H1 (cell line): ENCODE measurements around the gene BCAS1. TPM values are rescaled to one million over a fixed set of nuclear protein-coding genes. Genes with fewer than 3 reads are reported as not detected.

Source experiments
- CTCF ChIA-PET: fragments of 300-600 bp; sonication (Branson Sonifier 250); formaldehyde crosslinking; loops from one replicate; lab custom pipeline; 2021; ENCODE audit not compliant: partially characterized antibody; lab: Charles Lee
- POLR2A ChIA-PET: fragments of 300-600 bp; sonication (Branson Sonifier 250); formaldehyde crosslinking; loops from one replicate; lab custom pipeline; 2021; ENCODE audit warnings: inconsistent platforms; ENCODE audit not compliant: partially characterized antibody; lab: Charles Lee
- DNase-seq, 2 experiments: peaks; one replicate each; pipeline versions ENCODE4 v3.0.0 to v3.0.0-alpha.2; 2010 to 2022; ENCODE audit warnings: low spot score in 2 of 2, low read depth in 1 of 2, mixed read lengths in 1 of 2
- FAIRE-seq: peaks from 2 replicates; lab custom pipeline; 2011; peaks lifted over from hg19 to GRCh38; lab: Jason Lieb, UNC
- H2AFZ ChIP-seq: 2 replicates; pipeline ENCODE4 v1.8.1; 2012; ENCODE audit warnings: low read length, inconsistent platforms
- H2AK5ac ChIP-seq: 2 replicates; pipeline ENCODE4 v1.6.1; 2013; ENCODE audit warnings: low read depth, low read length
- H2BK120ac ChIP-seq: replicated peaks from 2 replicates; pipeline ENCODE3; 2013; ENCODE audit warnings: low read depth, low read length, inconsistent platforms
- H2BK12ac ChIP-seq: 2 replicates; pipeline ENCODE4 v1.6.1; 2013; ENCODE audit warnings: low read depth, low read length
- H2BK15ac ChIP-seq: 2 replicates; pipeline ENCODE4 v1.6.1; 2013; ENCODE audit warnings: low read length
- H2BK20ac ChIP-seq: 2 replicates; pipeline ENCODE4 v1.6.1; 2013; ENCODE audit warnings: low read length
- H2BK5ac ChIP-seq: 2 replicates; pipeline ENCODE4 v1.6.1; 2013; ENCODE audit warnings: low read depth, low read length
- H3K14ac ChIP-seq: 2 replicates; pipeline ENCODE4 v1.6.1; 2013; ENCODE audit warnings: inconsistent platforms; ENCODE audit not compliant: insufficient read length
- H3K18ac ChIP-seq: 2 replicates; pipeline ENCODE4 v1.6.1; 2013; ENCODE audit warnings: low read length; ENCODE audit errors: extremely low read depth
- H3K23ac ChIP-seq: 2 replicates; pipeline ENCODE4 v1.6.1; 2013; ENCODE audit warnings: inconsistent platforms; ENCODE audit not compliant: insufficient read length
- H3K23me2 ChIP-seq: 2 replicates; pipeline ENCODE4 v1.6.1; 2013; ENCODE audit warnings: low read depth, low read length
- H3K27ac ChIP-seq: 2 replicates; pipeline ENCODE4 v1.6.1; 2011; ENCODE audit warnings: low read depth, low read length, inconsistent platforms
- H3K27me3 ChIP-seq, 4 experiments: replicated peaks in 1 of 4; 1 replicate in 1 of 4; 2 replicates in 3 of 4; pipeline versions ENCODE4 v1.6.1 to v1.8.1; 2011 to 2013; ENCODE audit warnings: low read length in 3 of 4, mild to moderate bottlenecking in 3 of 4, inconsistent platforms in 2 of 4, mixed read lengths in 2 of 4, moderate library complexity in 1 of 4; ENCODE audit not compliant: control insufficient read depth in 3 of 4, insufficient read depth in 3 of 4; ENCODE audit errors: extremely low read depth in 1 of 4
- H3K36me3 ChIP-seq, 4 experiments: 2 replicates each; pipeline versions ENCODE4 v1.6.1 to v1.8.1; 2011 to 2013; ENCODE audit warnings: mild to moderate bottlenecking in 4 of 4, low read length in 3 of 4, moderate library complexity in 2 of 4, control low read depth in 1 of 4, inconsistent platforms in 1 of 4; ENCODE audit not compliant: insufficient read depth in 4 of 4, control insufficient read depth in 2 of 4
- H3K4ac ChIP-seq: replicated peaks from 2 replicates; pipeline ENCODE3; 2013; ENCODE audit warnings: low read length, low read depth, mixed read lengths, inconsistent platforms; ENCODE audit not compliant: insufficient read length
- H3K4me1 ChIP-seq, 4 experiments: replicated peaks in 1 of 4; 1 replicate in 1 of 4; 2 replicates in 3 of 4; pipeline versions ENCODE4 v1.6.1 to v1.8.1; 2011 to 2013; ENCODE audit warnings: low read length in 3 of 4, inconsistent platforms in 2 of 4, mixed read lengths in 1 of 4; ENCODE audit not compliant: insufficient read depth in 4 of 4, control insufficient read depth in 3 of 4
- H3K4me2 ChIP-seq, 2 experiments: 2 replicates each; pipeline versions ENCODE4 v1.6.1 to v1.8.1; 2011 to 2013; ENCODE audit warnings: low read depth in 2 of 2, low read length in 2 of 2, control low read depth in 1 of 2, inconsistent platforms in 1 of 2, mild to moderate bottlenecking in 1 of 2; ENCODE audit not compliant: insufficient read depth in 1 of 2
- H3K4me3 ChIP-seq, 4 experiments: fragments of 200-600, 300-600 bp in 1 of 4; sonication (generic), shearing (Covaris generic), sonication (Bioruptor Twin) in 1 of 4; 2 replicates each; pipeline versions ENCODE4 v1.5.1 to v1.8.1; 2011 to 2016; ENCODE audit warnings: low read length in 4 of 4, low read depth in 3 of 4, control low read depth in 2 of 4, inconsistent platforms in 2 of 4, mild to moderate bottlenecking in 2 of 4, mixed read lengths in 1 of 4, moderate library complexity in 1 of 4; ENCODE audit not compliant: insufficient read depth in 2 of 4; ENCODE audit errors: extremely low read depth in 1 of 4
- H3K56ac ChIP-seq: replicated peaks from 2 replicates; pipeline ENCODE3; 2013; ENCODE audit warnings: low read depth, mild to moderate bottlenecking, mixed read lengths, low read length, inconsistent platforms; ENCODE audit not compliant: insufficient read length
- H3K79me1 ChIP-seq: 2 replicates; pipeline ENCODE4 v1.6.1; 2013; ENCODE audit warnings: low read depth, low read length, control low read depth
- H3K79me2 ChIP-seq, 2 experiments: 2 replicates each; pipeline versions ENCODE4 v1.6.1 to v1.8.1; 2012 to 2013; ENCODE audit warnings: low read length in 2 of 2, mild to moderate bottlenecking in 2 of 2, inconsistent platforms in 1 of 2; ENCODE audit not compliant: insufficient read depth in 2 of 2, control insufficient read depth in 1 of 2
- H3K9ac ChIP-seq, 4 experiments: replicated peaks in 1 of 4; 1 replicate in 1 of 4; 2 replicates in 3 of 4; pipeline versions ENCODE4 v1.6.1 to v1.8.1; 2011 to 2013; ENCODE audit warnings: low read depth in 3 of 4, low read length in 3 of 4, control low read depth in 2 of 4, mild to moderate bottlenecking in 2 of 4, moderate library complexity in 2 of 4, inconsistent platforms in 1 of 4; ENCODE audit errors: extremely low read depth in 1 of 4
- H3K9me3 ChIP-seq, 2 experiments: 2 replicates each; pipeline versions ENCODE4 v1.6.1 to v1.8.1; 2012 to 2013; ENCODE audit warnings: mild to moderate bottlenecking in 2 of 2, moderate library complexity in 2 of 2, control low read depth in 1 of 2, inconsistent platforms in 1 of 2, low read depth in 1 of 2, low read length in 1 of 2, mixed read lengths in 1 of 2; ENCODE audit not compliant: insufficient read depth in 2 of 2
- H4K20me1 ChIP-seq, 2 experiments: replicated peaks in 1 of 2; 2 replicates each; pipeline versions ENCODE3 to v1.8.1; 2011 to 2013; ENCODE audit warnings: inconsistent platforms in 2 of 2, low read length in 2 of 2, mild to moderate bottlenecking in 1 of 2; ENCODE audit not compliant: insufficient read depth in 2 of 2, control insufficient read depth in 1 of 2
- H4K5ac ChIP-seq: 2 replicates; pipeline ENCODE4 v1.6.1; 2013; ENCODE audit warnings: low read length, low read depth, mixed read lengths, inconsistent platforms; ENCODE audit not compliant: insufficient read length
- H4K8ac ChIP-seq: 2 replicates; pipeline ENCODE4 v1.8.0; 2013; ENCODE audit warnings: mild to moderate bottlenecking, moderate library complexity, low read length, inconsistent platforms; ENCODE audit not compliant: insufficient read depth; ENCODE audit errors: extremely low read depth
- H4K91ac ChIP-seq: replicated peaks from 2 replicates; pipeline ENCODE3; 2013; ENCODE audit warnings: low read length, mixed read lengths, inconsistent platforms; ENCODE audit not compliant: insufficient read length
- ATF3 ChIP-seq: IDR thresholded peaks from 2 replicates; pipeline ENCODE4 v1.6.1; 2011; ENCODE audit warnings: low read depth, mild to moderate bottlenecking, low read length; ENCODE audit not compliant: insufficient read depth
- CBX8 ChIP-seq: fragments of 300-800, 300-1000 bp; sonication (generic); IDR thresholded peaks from 2 replicates; pipeline ENCODE4 v1.7.1; 2016; ENCODE audit warnings: low read depth, low read length, borderline replicate concordance
- CTBP2 ChIP-seq: IDR thresholded peaks from 2 replicates; pipeline ENCODE4 v1.7.0; 2011; ENCODE audit warnings: borderline replicate concordance, mild to moderate bottlenecking, moderate library complexity, mixed read lengths, low read length; ENCODE audit not compliant: insufficient read depth, insufficient read length
- EZH2 ChIP-seq: fragments of 200-600 bp; sonication (generic); IDR thresholded peaks from 2 replicates; pipeline ENCODE4 v1.7.1; 2012; ENCODE audit warnings: low read depth, mild to moderate bottlenecking, moderate library complexity, low read length, inconsistent platforms; ENCODE audit not compliant: severe bottlenecking
- GABPA ChIP-seq: IDR thresholded peaks from 2 replicates; pipeline ENCODE4 v1.6.1; 2011; ENCODE audit warnings: mild to moderate bottlenecking, low read length, moderate library complexity, borderline replicate concordance; ENCODE audit not compliant: insufficient read depth
- HDAC2 ChIP-seq, 2 experiments: fragments of 300-600 bp in 1 of 2; sonication (generic) in 1 of 2; IDR thresholded peaks; 2 replicates each; pipeline ENCODE4 v1.6.1; 2011 to 2012; ENCODE audit warnings: low read depth in 2 of 2, low read length in 2 of 2, mild to moderate bottlenecking in 2 of 2, moderate library complexity in 2 of 2, borderline replicate concordance in 1 of 2, inconsistent platforms in 1 of 2
- POLR2A ChIP-seq, 2 experiments: IDR thresholded peaks; 1 replicate in 1 of 2; 2 replicates in 1 of 2; pipeline ENCODE4 v1.6.1; 2011; ENCODE audit warnings: low read depth in 2 of 2, low read length in 2 of 2, mild to moderate bottlenecking in 2 of 2; ENCODE audit errors: control extremely low read depth in 1 of 2
- RBBP5 ChIP-seq: IDR thresholded peaks from 2 replicates; pipeline ENCODE4 v1.7.1; 2012; ENCODE audit warnings: low read depth, mild to moderate bottlenecking, inconsistent platforms, low read length, moderate library complexity, borderline replicate concordance
- SIN3A ChIP-seq, 2 experiments: IDR thresholded peaks in 1 of 2; conservative IDR thresholded peaks in 1 of 2; 2 replicates each; pipeline ENCODE4 v1.6.1; 2011 to 2012; ENCODE audit warnings: low read length in 2 of 2, improper control_type of control experiment in 1 of 2, low read depth in 1 of 2, mild to moderate bottlenecking in 1 of 2
- SIRT6 ChIP-seq: IDR thresholded peaks from one replicate; pipeline ENCODE4 v1.7.1; 2012; ENCODE audit warnings: low read length, inconsistent platforms
- TAF1 ChIP-seq: IDR thresholded peaks from 2 replicates; pipeline ENCODE4 v1.6.1; 2011; ENCODE audit warnings: mild to moderate bottlenecking, low read depth, low read length
- TAF7 ChIP-seq: optimal IDR thresholded peaks from 2 replicates; pipeline ENCODE3; 2011; ENCODE audit warnings: low read depth, mild to moderate bottlenecking, inconsistent platforms, low read length, moderate library complexity, borderline replicate concordance
- TCF12 ChIP-seq: IDR thresholded peaks from 2 replicates; pipeline ENCODE4 v1.6.1; 2011; ENCODE audit warnings: low read depth, mild to moderate bottlenecking, low read length
- WGBS, 2 experiments: shearing (Covaris generic) in 1 of 2; methylation state at CpG; one replicate each; pipeline versions ENCODE4 v1.1.6 to v1.1.7; 2013 to 2015; ENCODE audit warnings: low lambda C conversion rate in 2 of 2, mixed read lengths in 2 of 2, inconsistent platforms in 1 of 2, low coverage in 1 of 2, missing lambda C conversion rate in 1 of 2; ENCODE audit not compliant: insufficient replicate concordance in 2 of 2, insufficient coverage in 1 of 2, insufficient read length in 1 of 2; ENCODE audit errors: extremely low coverage in 1 of 2, missing lambda C conversion rate in 1 of 2; 5-methylcytosine and 5-hydroxymethylcytosine counted together
- polyA plus RNA-seq, 7 experiments: library from polyadenylated mRNA; depleted of rRNA in 3 of 7; stranded (reverse) in 5 of 7; unstranded in 2 of 7; fragments of >200 nt in 5 of 7; fragments of 200-250 nt in 2 of 7; gene quantifications; 1 replicate in 5 of 7; 2 replicates in 1 of 7; 4 replicates in 1 of 7; pipeline versions ENCODE4 v1.2.1 to v1.2.3, GENCODE V29; 2011 to 2013; ENCODE audit warnings: missing spikeins in 2 of 7, mixed read lengths in 2 of 7
- total RNA-seq: library from RNA; stranded (reverse); fragmentation: NEBNext Ultra II Directional; extraction: Animal tissue kit (Norgen Biotek cat#: 25700); gene quantifications from 2 replicates; pipeline ENCODE4 v1.2.1, GENCODE V29; 2021

The BCAS1 gene
- total and polyA plus RNA-seq, 2 of the 8 experiments (the other 6 are each of a cell fraction or from before 2014, with no cell fraction given) = 0.06 to 0.19 TPM

- Histone ChIP-seq H3K4me3 (no peak overlapping the region), H2AK5ac (no peak overlapping the region), H2AFZ (no peak overlapping the region), H3K23ac (no peak overlapping the region), H3K79me2 (no peaks in the 10 kb centered on the region), H3K4me2 (no peak overlapping the region), H3K36me3 (no peaks in the 10 kb centered on the region), H2BK12ac (no peak overlapping the region), H4K20me1 (no peaks in the 10 kb centered on the region), H3K56ac (no peak overlapping the region), H4K91ac (no peak overlapping the region), H3K4me1 (peaks cover 0 to 6% (median 4%) of the 10 kb centered on the region in 4 experiments; a peak in 5 of 7 replicates), H3K23me2 (no peaks in the 10 kb centered on the region), H2BK15ac (no peak overlapping the region), H2BK20ac (no peak overlapping the region), H3K27me3 (no peaks in the 10 kb centered on the region), H3K79me1 (no peaks in the 10 kb centered on the region), H4K5ac (no peak overlapping the region), H2BK120ac (no peak overlapping the region), H3K14ac (no peak overlapping the region), H4K8ac (no peak overlapping the region), H2BK5ac (no peak overlapping the region), H3K4ac (no peak overlapping the region), H3K18ac (no peak overlapping the region), H3K9ac (no peak overlapping the region), H3K27ac (no peak overlapping the region), H3K9me3 (no peaks in the 10 kb centered on the region)
- WGBS, 2 experiments = 86% methylated on average over 1 of the region's 1 CpG; no CpG with 5 or more reads in 1 of the 2 experiments
- POLR2A ChIA-PET = interaction anchor here (1.1 to 1.3 kb wide), 2 partner anchors 10 to 17 kb away, joined by 3 read pairs; no protein-coding TSS in a partner anchor
- FAIRE-seq = no peak
- DNase-seq = no peak
- TF ChIP-seq POLR2A (IDR thresholded peaks at IDR 0.05; ENCODE audit: control extremely low read depth in 1 of 2, low read depth in 2 of 2, low read length in 2 of 2) = no peak
- no peak for TF ChIP-seq TAF1
- no peak for TF ChIP-seq ATF3
- TF ChIP-seq CBX8 = no peak
- no peak for TF ChIP-seq SIRT6
- no peak for TF ChIP-seq TAF7
- no peak for TF ChIP-seq RBBP5
- TF ChIP-seq CTBP2 = no peak
- TF ChIP-seq GABPA = no peak
- TF ChIP-seq SIN3A (conservative IDR thresholded peaks at IDR 0.05 in 1 of 2, IDR thresholded peaks at IDR 0.05 in 1 of 2; ENCODE audit: low read depth in 1 of 2, low read length in 2 of 2) = no peak
- no peak for TF ChIP-seq HDAC2 (IDR thresholded peaks at IDR 0.05; ENCODE audit: borderline replicate concordance in 1 of 2, low read depth in 2 of 2, low read length in 2 of 2)
- TF ChIP-seq TCF12 = no peak
- no peak for TF ChIP-seq EZH2
- CTCF ChIA-PET = interaction anchor here (0.8 to 1.2 kb wide), 3 partner anchors 13 to 16 kb away, joined by 3 to 4 read pairs (median 3); no protein-coding TSS in a partner anchor
These were observed 138.8 kb downstream of the BCAS1 start for GRCh38 chr20:53931597-53931996.
